PC-3 (cell line): ENCODE data around the gene DLG5. TPM values are rescaled to one million over a fixed set of nuclear protein-coding genes. Genes with fewer than 3 reads are reported as not detected.

Experiments used
- ATAC-seq: fragments of 200-7000 bp; cut with Tn5 transposase; 2 replicates; pipeline ENCODE4 v1.9.1; 2020; ENCODE audit warnings: mild to moderate bottlenecking, moderate library complexity
- BruUV-seq: library from RNA; stranded (reverse); fragments of 400-500 nt; replicated peaks from 2 replicates; lab custom pipeline; 2021; lab: Mats Ljungman, UMichigan
- CTCF ChIA-PET: fragments of 300-600 bp; sonication (Branson Sonifier 250); formaldehyde crosslinking; loops from one replicate; lab custom pipeline; 2022; ENCODE audit warnings: antibody characterized with exemption; lab: Charles Lee
- POLR2A ChIA-PET: fragments of 300-600 bp; sonication (Branson Sonifier 250); formaldehyde crosslinking; loops from one replicate; lab custom pipeline; 2022; ENCODE audit warnings: antibody characterized with exemption; ENCODE audit not compliant: unreplicated experiment; lab: Charles Lee
- DNase-seq: peaks from one replicate; pipeline ENCODE4 v3.0.0-alpha.2; 2015
- H2AFZ ChIP-seq: fragments of 300-600 bp; sonication (generic); 2 replicates; pipeline ENCODE4 v1.6.0; 2016; ENCODE audit warnings: antibody characterized with exemption, low read length
- H3F3A ChIP-seq: fragments of 300-600 bp; sonication (generic); one replicate; pipeline ENCODE4 v1.6.0; 2017; ENCODE audit warnings: antibody characterized with exemption, low read length, control low read depth, mild to moderate bottlenecking; ENCODE audit not compliant: unreplicated experiment
- H3K27ac ChIP-seq: fragments of 300-600 bp; sonication (generic); 2 replicates; pipeline ENCODE4 v1.5.1; 2016; ENCODE audit warnings: mild to moderate bottlenecking, low read length
- H3K27me3 ChIP-seq: fragments of 300-600 bp; sonication (generic); 2 replicates; pipeline ENCODE4 v1.6.1; 2016; ENCODE audit warnings: low read length, mixed read lengths
- H3K36me3 ChIP-seq: fragments of 300-600 bp; sonication (generic); 2 replicates; pipeline ENCODE4 v1.6.1; 2016; ENCODE audit warnings: low read depth, mixed run types, low read length, mixed read lengths
- H3K4me1 ChIP-seq: fragments of 300-600 bp; sonication (generic); 2 replicates; pipeline ENCODE4 v1.5.1; 2016; ENCODE audit warnings: low read length; ENCODE audit not compliant: insufficient read depth
- H3K4me2 ChIP-seq: fragments of 300-600 bp; sonication (generic); 2 replicates; pipeline ENCODE4 v1.6.0; 2016; ENCODE audit warnings: low read length
- H3K4me3 ChIP-seq: fragments of 300-600 bp; sonication (generic); 2 replicates; pipeline ENCODE4 v1.5.1; 2016; ENCODE audit warnings: mild to moderate bottlenecking, low read length, mixed read lengths
- H3K79me2 ChIP-seq: fragments of 300-600 bp; sonication (generic); 2 replicates; pipeline ENCODE4 v1.6.1; 2017; ENCODE audit warnings: low read length, mixed read lengths
- H3K9ac ChIP-seq: fragments of 300-600 bp; sonication (generic); 2 replicates; pipeline ENCODE4 v1.6.0; 2016; ENCODE audit warnings: mild to moderate bottlenecking, low read length
- H3K9me2 ChIP-seq: fragments of 300-600 bp; sonication (generic); replicated peaks from 2 replicates; pipeline ENCODE4 v1.6.1; 2016; ENCODE audit warnings: mixed run types, low read length, mixed read lengths
- H3K9me3 ChIP-seq: fragments of 300-600 bp; sonication (generic); 2 replicates; pipeline ENCODE4 v1.6.1; 2016; ENCODE audit warnings: low read length, mixed read lengths
- H4K20me1 ChIP-seq: fragments of 300-600 bp; sonication (generic); 2 replicates; pipeline ENCODE4 v1.6.1; 2016; ENCODE audit warnings: low read length, mixed read lengths
- CTCF ChIP-seq: fragments of 300-600 bp; sonication (generic); conservative IDR thresholded peaks from 2 replicates; pipeline ENCODE4 v1.5.1; 2017; ENCODE audit warnings: antibody characterized with exemption, low read depth, mild to moderate bottlenecking, low read length
- EZH2 ChIP-seq: fragments of 300-600 bp; sonication (generic); IDR thresholded peaks from one replicate; pipeline ENCODE4 v1.6.1; 2017; ENCODE audit warnings: antibody characterized with exemption, mild to moderate bottlenecking, low read length; ENCODE audit not compliant: unreplicated experiment
- EZH2phosphoT487 ChIP-seq: fragments of 300-600 bp; sonication (generic); IDR thresholded peaks from 2 replicates; pipeline ENCODE4 v1.6.1; 2018; ENCODE audit warnings: mild to moderate bottlenecking, antibody characterized with exemption, low read length, borderline replicate concordance
- intact Hi-C: fragments of 100-400 bp; cut with micrococcal nuclease; formaldehyde crosslinking; loops from 2 replicates; pipeline ENCODE4 v1.9.0; 2023
- total RNA-seq: library from RNA; depleted of rRNA; stranded (reverse); fragments of >200 nt; gene quantifications from 2 replicates; pipeline ENCODE4 v1.2.3, GENCODE V29; 2014

DLG5 gene
- total RNA-seq, 1 experiment from 2014 or later: 118 TPM

DNA sequence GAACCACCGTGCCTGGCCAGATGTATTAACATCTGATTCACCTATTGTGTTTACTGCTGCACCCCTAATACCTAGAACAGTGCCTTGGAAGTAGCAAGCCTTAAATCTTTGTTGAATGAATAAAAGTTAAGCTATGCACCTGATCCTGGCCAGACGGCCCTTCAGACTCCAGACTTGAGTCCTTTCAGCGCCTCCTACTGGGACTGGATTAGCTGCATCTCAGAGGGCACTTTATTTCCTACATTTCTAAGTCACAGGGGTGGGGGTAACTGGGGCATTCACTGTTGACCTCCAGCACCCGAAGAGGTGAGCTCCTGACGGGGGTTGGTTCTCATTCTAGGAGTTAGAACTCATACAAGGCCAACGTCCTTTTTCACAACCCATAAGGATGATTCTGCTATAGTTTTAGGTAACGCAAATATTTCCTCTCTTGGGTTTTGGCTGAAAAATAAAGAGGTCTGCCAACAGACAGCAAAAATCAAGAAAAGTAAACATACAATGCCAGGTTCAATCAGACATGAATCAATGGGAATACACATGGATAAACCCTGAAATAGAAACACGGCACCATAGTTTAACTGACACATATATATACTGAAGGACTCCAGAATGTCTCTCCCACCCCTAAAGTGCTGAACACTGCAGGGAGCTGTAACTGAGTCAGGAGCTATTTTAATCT is 48.0 kb upstream of the DLG5 start:
- Histone ChIP-seq H4K20me1 (no peaks in the 10 kb centered on the region), H3K79me2 (no peaks in the 10 kb centered on the region), H3K9me3 (no peaks in the 10 kb centered on the region), H3K27ac (no peak overlapping the region), H3K4me3 (no peak overlapping the region), H3K36me3 (peaks cover 45% of the 10 kb centered on the region), H3K27me3 (no peaks in the 10 kb centered on the region), H2AFZ (no peak overlapping the region), H3K4me2 (no peak overlapping the region), H3K4me1 (peaks cover 14% of the 10 kb centered on the region), H3F3A (peaks cover 4% of the 10 kb centered on the region), H3K9ac (no peak overlapping the region), H3K9me2 (no peaks in the 10 kb centered on the region)
- CTCF ChIA-PET: interaction anchor here (0.5 to 1.7 kb wide), 11 partner anchors 9 to 130 kb away, joined by 3 to 17 read pairs (median 7); partner anchors contain the start of gene DLG5
- TF ChIP-seq EZH2 (no peak), CTCF (peak; percentile 99)
- intact Hi-C loops: no loop called here
- peak; percentile 13 for ATAC-seq
- POLR2A ChIA-PET: interaction anchor here (0.6 kb wide), 2 partner anchors 9 to 45 kb away, joined by 4 to 6 read pairs; no protein-coding TSS in a partner anchor
- no TSS peak for BruUV-seq
- peak; percentile 89 for DNase-seq

DNA sequence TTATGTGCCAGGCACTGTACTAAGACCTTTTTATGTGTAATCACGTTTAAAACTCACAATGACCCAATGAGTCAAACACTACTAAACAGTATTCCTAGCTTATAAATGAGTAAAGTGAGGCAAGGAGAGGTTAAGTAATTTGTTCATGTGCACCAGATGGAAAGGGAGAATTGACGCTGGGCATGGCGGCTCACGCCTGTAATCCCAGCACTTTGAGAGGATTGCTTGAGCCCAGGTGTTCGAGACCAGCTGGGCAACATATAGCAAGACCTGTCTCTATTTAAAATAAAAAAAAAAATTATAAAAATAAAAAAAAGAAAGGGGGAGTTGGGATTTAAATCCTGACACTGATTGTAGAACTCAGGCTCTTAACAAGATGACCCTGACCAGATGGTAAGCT is 46.7 kb upstream of the DLG5 start:
- ATAC-seq: no peak
- H3K4me1 ChIP-seq: peaks cover 14% of the 10 kb centered on the region
- no peaks in the 10 kb centered on the region for H3K9me2 ChIP-seq
- H4K20me1 ChIP-seq: no peaks in the 10 kb centered on the region
- DNase-seq: no peak
- H3K79me2 ChIP-seq: no peaks in the 10 kb centered on the region
- H3K27ac ChIP-seq: no peak overlapping the region
- peaks cover 36% of the 10 kb centered on the region for H3K36me3 ChIP-seq
- no peak overlapping the region for H3K9ac ChIP-seq
- TF ChIP-seq CTCF (no peak), EZH2 (no peak), EZH2phosphoT487 (no peak)
- no peak overlapping the region for H3K4me2 ChIP-seq
- H3K4me3 ChIP-seq: no peak overlapping the region
- CTCF ChIA-PET: no interaction called here
- no peaks in the 10 kb centered on the region for H3K27me3 ChIP-seq
- POLR2A ChIA-PET: interaction anchor here (0.6 to 0.7 kb wide), 2 partner anchors 24 to 809 kb away, joined by 3 to 7 read pairs; no protein-coding TSS in a partner anchor
- BruUV-seq: no TSS peak
- H2AFZ ChIP-seq: no peak overlapping the region
- intact Hi-C loops: no loop called here
- H3F3A ChIP-seq: peaks cover 4% of the 10 kb centered on the region
- no peaks in the 10 kb centered on the region for H3K9me3 ChIP-seq

- Histone ChIP-seq H3K36me3 (peaks cover 25% of the 10 kb centered on the region), H3K9me2 (no peaks in the 10 kb centered on the region), H3K4me2 (no peak overlapping the region), H3K27ac (peak overlapping the region; percentile 53; the same call in 1 of the 2 replicates), H2AFZ (no peak overlapping the region), H3K27me3 (no peaks in the 10 kb centered on the region), H3K79me2 (no peaks in the 10 kb centered on the region), H3K9ac (no peak overlapping the region), H3F3A (peaks cover 4% of the 10 kb centered on the region), H3K9me3 (no peaks in the 10 kb centered on the region), H3K4me3 (no peak overlapping the region), H3K4me1 (peaks cover 14% of the 10 kb centered on the region), H4K20me1 (no peaks in the 10 kb centered on the region)
- POLR2A ChIA-PET: interaction anchor here (0.6 kb wide), 2 partner anchors 65 to 1349 kb away, joined by 6 to 26 read pairs; no protein-coding TSS in a partner anchor
- TF ChIP-seq EZH2: no peak
- no peak for TF ChIP-seq CTCF
- no peak for TF ChIP-seq EZH2phosphoT487
- ATAC-seq: no peak
- intact Hi-C loops: no loop called here
- DNase-seq: no peak
- BruUV-seq: no TSS peak
- CTCF ChIA-PET: no interaction called here
Measured at GRCh38 chr10:77972148-77972547, 45.6 kb upstream of the DLG5 start.
